Measurements from ENCODE around the gene LPCAT1. TPM values are rescaled to one million over a fixed set of nuclear protein-coding genes. Genes with fewer than 3 reads are reported as not detected.

LPCAT1 gene
- total and polyA plus RNA-seq, 2 donors (not counting 3 experiments of a cell fraction or from before 2014, with no cell fraction given), result 28.9 to 57.2 TPM

DNA sequence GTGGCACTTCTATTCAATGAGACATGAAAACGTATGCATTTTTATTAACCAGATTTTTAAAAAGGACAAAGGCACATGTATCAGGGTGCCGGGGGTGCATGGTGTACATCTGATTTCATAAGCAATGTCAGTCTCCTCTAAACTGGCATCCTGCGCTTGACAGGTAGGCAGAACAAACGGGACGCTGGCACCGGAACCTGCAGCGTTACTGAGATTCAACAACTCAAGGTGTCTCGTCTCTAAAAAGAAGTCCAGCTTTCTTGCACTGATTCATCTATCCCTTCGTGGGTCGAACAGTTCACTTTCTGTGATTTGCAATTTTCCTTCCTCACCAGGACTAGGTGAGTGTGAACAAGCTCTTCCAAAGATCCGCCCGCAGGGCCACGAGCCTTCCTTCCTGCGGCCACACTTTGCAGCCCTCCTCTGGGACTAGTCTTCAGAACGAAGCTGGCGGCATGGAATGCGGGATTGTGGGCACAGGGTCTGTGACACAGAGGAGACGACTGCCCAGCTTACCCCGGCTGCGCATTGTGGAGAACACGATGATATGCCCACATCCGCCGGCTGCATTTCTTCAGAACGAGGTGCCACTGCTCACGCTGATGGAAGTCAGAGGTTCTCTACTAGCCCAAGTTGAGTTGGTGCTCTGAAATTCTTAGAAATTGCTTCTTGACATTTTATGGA is 85.7 kb downstream of the LPCAT1 start:
- no TSS peak for BruUV-seq (replicated peaks)
- intact Hi-C loops (cut with micrococcal nuclease) (no loop called here), dilution Hi-C loops (cut with MboI; ENCODE audit: extremely low pct_ligation_motif_present, low sequenced_read_pairs) (no loop called here)
- no peak overlapping the region for H3K27ac ChIP-seq (ENCODE audit: insufficient read depth, low read depth, low read length)
- H3K4me3 ChIP-seq (replicated peaks in 1 of 3; ENCODE audit: insufficient read depth in 1 of 3, low read depth in 1 of 3, low read length in 3 of 3), result no peak overlapping the region
- H3K9me1 ChIP-seq (replicated peaks; ENCODE audit: control insufficient read depth, extremely low read depth, insufficient read depth, low read length), result no peaks in the 10 kb centered on the region
- peaks cover 0 to 2% of the 10 kb centered on the region in 2 experiments for H3K27me3 ChIP-seq (ENCODE audit: control insufficient read depth in 2 of 2, insufficient read depth in 2 of 2, low read length in 2 of 2)
- ChIA-PET POLR2A (no interaction called here), CTCF (no interaction called here)
- H3K4me1 ChIP-seq (ENCODE audit: control insufficient read depth, extremely low read depth, insufficient read depth, low read length), result no peaks in the 10 kb centered on the region
- no peak overlapping the region for H3K4me2 ChIP-seq (ENCODE audit: insufficient read depth, low read length)
- H3K79me2 ChIP-seq (ENCODE audit: control insufficient read depth, insufficient read depth, low read length), result no peaks in the 10 kb centered on the region
- no peak overlapping the region for H2AFZ ChIP-seq (ENCODE audit: low read depth, low read length)
- DNase-seq (ENCODE audit: low read depth, low spot score) (no peak), FAIRE-seq (no peak)
- H3K36me3 ChIP-seq (ENCODE audit: control insufficient read depth in 2 of 2, extremely low read depth in 1 of 2, insufficient read depth in 2 of 2, low read length in 2 of 2), result no peaks in the 10 kb centered on the region
- no peaks in the 10 kb centered on the region for H3K9me3 ChIP-seq (replicated peaks; ENCODE audit: control insufficient read depth, insufficient read depth, low read length)
- no peak for TF ChIP-seq POLR2A (IDR thresholded peaks at IDR 0.05; ENCODE audit: low read depth, low read length)
- no peak for TF ChIP-seq EZH2 (IDR thresholded peaks at IDR 0.05; ENCODE audit: borderline replicate concordance, low read depth, low read length, severe bottlenecking)
- TF ChIP-seq MAX (IDR thresholded peaks at IDR 0.05; ENCODE audit: insufficient read depth, insufficient read length), result no peak
- no peak for TF ChIP-seq MYC (IDR thresholded peaks at IDR 0.05; ENCODE audit: low read depth, low read length)
- TF ChIP-seq, protein P1, sequence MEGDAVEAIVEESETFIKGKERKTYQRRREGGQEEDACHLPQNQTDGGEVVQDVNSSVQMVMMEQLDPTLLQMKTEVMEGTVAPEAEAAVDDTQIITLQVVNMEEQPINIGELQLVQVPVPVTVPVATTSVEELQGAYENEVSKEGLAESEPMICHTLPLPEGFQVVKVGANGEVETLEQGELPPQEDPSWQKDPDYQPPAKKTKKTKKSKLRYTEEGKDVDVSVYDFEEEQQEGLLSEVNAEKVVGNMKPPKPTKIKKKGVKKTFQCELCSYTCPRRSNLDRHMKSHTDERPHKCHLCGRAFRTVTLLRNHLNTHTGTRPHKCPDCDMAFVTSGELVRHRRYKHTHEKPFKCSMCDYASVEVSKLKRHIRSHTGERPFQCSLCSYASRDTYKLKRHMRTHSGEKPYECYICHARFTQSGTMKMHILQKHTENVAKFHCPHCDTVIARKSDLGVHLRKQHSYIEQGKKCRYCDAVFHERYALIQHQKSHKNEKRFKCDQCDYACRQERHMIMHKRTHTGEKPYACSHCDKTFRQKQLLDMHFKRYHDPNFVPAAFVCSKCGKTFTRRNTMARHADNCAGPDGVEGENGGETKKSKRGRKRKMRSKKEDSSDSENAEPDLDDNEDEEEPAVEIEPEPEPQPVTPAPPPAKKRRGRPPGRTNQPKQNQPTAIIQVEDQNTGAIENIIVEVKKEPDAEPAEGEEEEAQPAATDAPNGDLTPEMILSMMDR (IDR thresholded peaks at IDR 0.05; ENCODE audit: extremely low read depth in 1 of 2, insufficient read depth in 1 of 2, low read depth in 1 of 2, low read length in 2 of 2), result no peak
- TF ChIP-seq JUN (IDR thresholded peaks at IDR 0.05; ENCODE audit: borderline replicate concordance, insufficient read depth, insufficient read length, low read depth), result no peak
- no peaks in the 10 kb centered on the region for H4K20me1 ChIP-seq (replicated peaks; ENCODE audit: control insufficient read depth, extremely low read depth, insufficient read depth, low read length)
- H3K9ac ChIP-seq (replicated peaks; ENCODE audit: extremely low read depth, insufficient read depth, low read length), result no peak overlapping the region
